Measurements from ENCODE around the gene PRR30.
A peak's percentile ranks its signal among the peaks of the same experiment; 100 is the strongest.
"Not testable (repeated sequence)": the region's sequence is repeated elsewhere in the genome, so short reads cannot be mapped to it uniquely, and the experiment has no call there.

The PRR30 gene

DNA sequence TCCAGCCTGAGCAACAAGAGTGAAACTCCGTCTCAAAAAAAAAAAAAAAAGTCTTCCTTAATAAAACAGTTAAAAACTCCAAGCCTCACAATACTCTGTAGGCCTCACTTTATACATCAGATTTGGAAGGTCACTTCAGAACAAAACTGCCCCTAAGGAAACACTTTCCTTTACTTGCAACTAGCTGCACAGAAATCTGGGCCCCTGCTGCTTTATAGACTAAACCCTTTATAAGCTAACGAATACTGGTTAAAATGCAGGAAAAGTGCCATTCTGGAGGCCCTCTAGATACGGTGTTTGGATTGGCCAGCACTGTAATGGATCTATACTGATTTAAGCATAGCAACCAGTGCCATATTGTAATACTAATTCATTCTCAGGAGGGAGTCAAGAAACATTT, 14.1 kb downstream of the PRR30 start:
- DNase-seq (ENCODE audit: low spot score): no peak
- TF ChIP-seq, protein P1, sequence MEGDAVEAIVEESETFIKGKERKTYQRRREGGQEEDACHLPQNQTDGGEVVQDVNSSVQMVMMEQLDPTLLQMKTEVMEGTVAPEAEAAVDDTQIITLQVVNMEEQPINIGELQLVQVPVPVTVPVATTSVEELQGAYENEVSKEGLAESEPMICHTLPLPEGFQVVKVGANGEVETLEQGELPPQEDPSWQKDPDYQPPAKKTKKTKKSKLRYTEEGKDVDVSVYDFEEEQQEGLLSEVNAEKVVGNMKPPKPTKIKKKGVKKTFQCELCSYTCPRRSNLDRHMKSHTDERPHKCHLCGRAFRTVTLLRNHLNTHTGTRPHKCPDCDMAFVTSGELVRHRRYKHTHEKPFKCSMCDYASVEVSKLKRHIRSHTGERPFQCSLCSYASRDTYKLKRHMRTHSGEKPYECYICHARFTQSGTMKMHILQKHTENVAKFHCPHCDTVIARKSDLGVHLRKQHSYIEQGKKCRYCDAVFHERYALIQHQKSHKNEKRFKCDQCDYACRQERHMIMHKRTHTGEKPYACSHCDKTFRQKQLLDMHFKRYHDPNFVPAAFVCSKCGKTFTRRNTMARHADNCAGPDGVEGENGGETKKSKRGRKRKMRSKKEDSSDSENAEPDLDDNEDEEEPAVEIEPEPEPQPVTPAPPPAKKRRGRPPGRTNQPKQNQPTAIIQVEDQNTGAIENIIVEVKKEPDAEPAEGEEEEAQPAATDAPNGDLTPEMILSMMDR (IDR thresholded peaks at IDR 0.05; ENCODE audit: extremely low read depth, missing control alignments): no peak

DNA sequence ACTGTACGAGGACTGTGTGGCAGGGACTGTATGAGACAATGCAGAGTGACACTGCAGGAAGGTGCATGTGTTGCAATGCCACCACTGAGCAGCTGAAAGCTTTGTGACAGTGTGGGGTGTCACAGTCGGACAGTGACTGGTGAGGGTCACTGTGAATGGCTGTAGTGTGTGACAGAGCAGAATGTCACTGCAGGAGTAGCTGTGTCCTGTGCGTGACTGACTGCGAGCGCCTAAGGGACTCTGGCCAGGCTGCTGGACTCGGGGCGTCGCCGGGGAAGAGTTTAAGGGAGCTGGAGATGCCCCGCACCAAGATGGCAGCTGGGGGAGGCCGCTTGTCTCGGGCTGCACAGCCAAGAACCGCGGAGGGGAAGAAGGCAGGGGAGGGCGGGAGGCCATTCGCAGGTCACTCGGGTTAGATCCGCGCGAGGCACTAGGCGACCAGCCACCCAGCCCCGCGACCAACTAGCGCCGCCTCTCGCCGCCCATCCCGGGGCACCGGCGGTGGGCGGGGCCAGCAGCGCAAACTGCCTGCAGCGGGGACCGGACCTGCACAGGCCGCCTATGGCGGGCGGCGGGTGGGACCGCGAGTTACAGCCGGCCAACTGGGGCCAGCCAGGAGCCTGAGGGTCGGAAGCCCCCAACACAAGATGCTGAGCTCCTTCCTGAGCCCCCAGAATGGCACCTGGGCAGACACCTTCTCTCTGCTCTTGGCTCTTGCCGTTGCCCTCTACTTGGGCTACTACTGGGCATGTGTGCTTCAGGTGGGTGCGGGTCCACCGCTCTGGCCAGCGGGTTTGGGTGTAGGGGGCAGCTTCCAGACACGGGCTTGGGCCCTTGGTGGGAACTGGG, 15.7 kb downstream of the PRR30 start, which contains the start of gene ABHD1:
TSS of gene ABHD1 (plus strand) at position 514 of the 849 bp plus-strand sequence. CDS start at position 648, 134 bp downstream.
- peak; percentile 80 for DNase-seq (ENCODE audit: low spot score)
- TF ChIP-seq, protein P1 (IDR thresholded peaks at IDR 0.05; ENCODE audit: extremely low read depth, missing control alignments): no peak

DNA sequence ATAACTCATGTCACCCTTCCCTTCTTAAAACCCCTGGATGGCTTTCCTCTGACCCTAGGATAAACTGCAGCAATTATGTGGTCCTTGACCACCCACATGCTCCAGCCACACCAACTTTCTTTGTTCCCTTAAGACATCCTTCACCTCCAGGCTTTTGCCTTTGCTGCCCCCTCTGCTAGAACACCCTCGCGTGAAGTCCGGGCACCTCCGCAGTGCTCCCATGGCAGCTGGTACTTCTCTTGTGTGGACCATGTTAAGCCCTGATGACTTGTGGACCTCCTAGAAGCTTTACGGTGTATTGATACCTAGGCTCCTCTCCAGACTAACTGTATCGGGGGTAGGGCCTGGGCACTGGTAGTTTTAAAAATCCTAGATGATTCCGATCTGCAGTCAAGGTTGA, 16.4 kb downstream of the PRR30 start:
- TF ChIP-seq, protein P1 (IDR thresholded peaks at IDR 0.05; ENCODE audit: extremely low read depth, missing control alignments): no peak
- DNase-seq (ENCODE audit: low spot score): no peak

DNA sequence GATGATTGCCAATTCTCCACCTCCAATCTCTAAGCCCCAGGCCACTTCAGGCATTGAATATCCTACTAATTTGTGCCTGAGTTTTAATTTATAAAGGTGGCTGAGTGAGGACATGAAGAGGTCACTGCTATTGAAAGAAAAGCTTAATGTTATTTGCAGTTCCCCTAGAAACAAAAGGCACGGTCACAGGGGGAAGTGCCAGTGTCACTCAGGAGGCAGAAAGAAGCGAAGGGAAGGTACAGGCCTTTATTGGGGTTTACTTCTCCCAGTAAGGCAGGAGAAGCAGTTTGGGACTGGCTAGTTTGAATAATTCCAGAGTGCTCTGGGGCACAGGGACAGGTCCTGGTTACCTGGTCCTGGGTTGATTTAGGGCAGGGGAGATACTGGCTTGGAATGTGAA, 17.3 kb downstream of the PRR30 start:
- TF ChIP-seq, protein P1 (IDR thresholded peaks at IDR 0.05; ENCODE audit: extremely low read depth, missing control alignments): no peak
- DNase-seq (ENCODE audit: low spot score): no peak

DNA sequence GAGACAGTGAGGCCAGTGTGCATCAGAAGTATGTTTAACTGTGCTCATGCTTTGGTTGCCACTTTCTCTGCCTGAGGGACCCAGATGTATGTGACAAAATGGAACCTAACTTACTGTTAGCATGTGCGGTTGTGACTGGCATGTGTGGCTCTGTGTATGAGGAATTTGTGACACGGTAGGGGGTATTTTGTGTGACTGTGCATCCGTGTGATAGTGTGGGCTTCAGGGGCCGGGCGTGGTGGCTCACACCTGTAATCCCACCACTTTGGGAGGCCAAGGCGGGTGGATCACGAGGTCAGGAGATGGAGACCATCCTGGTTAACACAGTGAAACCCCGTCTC, 19.9 kb downstream of the PRR30 start:
- not testable (repeated sequence) for DNase-seq (ENCODE audit: low spot score)

DNA sequence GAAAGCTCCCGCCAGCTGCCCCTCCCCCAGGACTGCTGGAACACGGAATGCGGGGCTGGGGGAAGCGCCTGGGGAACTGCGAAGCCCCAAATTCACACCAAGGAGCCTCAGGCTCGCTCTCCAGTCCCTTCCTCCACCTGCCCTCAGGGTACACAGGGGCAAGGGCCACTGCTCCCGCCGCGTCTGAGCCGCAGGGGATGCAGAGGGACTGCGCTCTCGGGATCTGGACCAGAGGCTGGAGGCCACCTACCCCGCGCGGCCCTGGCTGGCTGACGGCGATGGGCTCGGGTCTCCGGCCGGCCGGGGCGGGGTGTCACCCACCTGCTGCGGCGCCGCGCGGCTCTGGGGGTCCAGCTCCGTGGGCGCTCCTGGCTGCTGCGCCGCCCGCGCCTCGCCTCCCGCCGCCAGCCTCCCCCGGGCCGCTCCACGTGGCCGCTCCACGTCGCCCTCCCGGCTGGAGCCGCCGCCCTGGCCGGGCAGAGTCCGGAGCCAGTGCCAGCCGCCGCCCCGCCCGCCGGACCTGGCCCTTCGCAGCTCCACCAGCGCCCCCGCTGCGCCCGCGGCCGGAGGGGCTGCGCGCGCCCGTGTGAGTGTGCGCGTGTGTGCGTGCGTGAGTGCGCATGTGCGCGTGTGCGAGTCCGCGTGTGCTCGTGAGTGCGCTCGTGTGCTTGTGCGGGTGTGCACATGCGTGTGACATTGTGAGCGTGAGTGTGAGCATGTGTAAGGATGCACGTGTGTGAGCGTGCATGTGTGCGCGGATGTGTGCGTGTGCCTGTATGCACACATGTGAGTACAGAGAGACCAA, 20.5 kb downstream of the PRR30 start, which contains the start of gene CGREF1:
TSS of gene CGREF1 (minus strand) at position 604 of the 805 bp plus-strand sequence. CDS start 14,762 bp downstream, outside the sequence.
- TF ChIP-seq, protein P1 (IDR thresholded peaks at IDR 0.05; ENCODE audit: extremely low read depth, missing control alignments): no peak
- no peak for DNase-seq (ENCODE audit: low spot score)

DNA sequence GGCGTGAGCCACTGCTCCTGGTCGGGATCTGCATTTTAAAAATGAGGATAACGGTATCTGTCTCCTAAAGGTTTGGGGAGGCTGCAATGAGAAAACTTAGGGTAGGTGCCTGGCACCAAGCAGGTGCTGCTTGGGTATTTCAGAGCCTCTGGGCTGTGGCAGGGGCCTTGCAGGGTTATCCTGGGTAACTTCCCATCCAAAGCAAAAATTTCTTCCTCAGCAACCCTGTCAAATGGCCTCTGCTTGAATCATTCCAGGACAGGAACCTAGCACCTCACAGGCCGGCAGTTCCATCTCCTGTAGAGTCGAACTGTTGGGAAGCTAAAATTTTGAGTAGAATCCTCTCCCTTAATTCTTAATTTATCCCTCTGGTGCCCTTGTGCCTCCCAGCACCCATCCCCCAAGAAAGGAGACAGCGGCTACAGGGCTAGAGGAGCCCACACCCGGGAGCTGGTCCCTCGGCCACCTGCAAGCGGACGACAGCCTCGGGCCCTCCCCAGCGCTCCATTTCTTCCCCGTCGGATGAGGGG, 21.1 kb downstream of the PRR30 start:
- TF ChIP-seq, protein P1 (IDR thresholded peaks at IDR 0.05; ENCODE audit: extremely low read depth, missing control alignments): no peak
- no peak for DNase-seq (ENCODE audit: low spot score)
